Parathyroid adenoma (tissue), 2 donors: Measurements from ENCODE around the gene NOBOX.

ENCODE experiments used
- H2AFZ ChIP-seq: fragments of 300-600 bp; sonication (generic); one replicate; pipeline ENCODE4 v1.7.0; 2017; ENCODE audit warnings: antibody characterized with exemption, mild to moderate bottlenecking
- H3K27ac ChIP-seq: fragments of 300-600 bp; sonication (generic); one replicate; pipeline ENCODE4 v1.7.0; 2017
- H3K27me3 ChIP-seq: fragments of 300-600 bp; sonication (generic); one replicate; pipeline ENCODE4 v1.7.0; 2017; ENCODE audit warnings: low read length; ENCODE audit not compliant: control insufficient read depth, insufficient read depth
- H3K36me3 ChIP-seq: fragments of 300-600 bp; sonication (generic); one replicate; pipeline ENCODE4 v1.7.0; 2017; ENCODE audit warnings: low read length; ENCODE audit not compliant: control insufficient read depth, insufficient read depth
- H3K4me1 ChIP-seq: fragments of 300-600 bp; sonication (generic); one replicate; pipeline ENCODE4 v1.7.0; 2017; ENCODE audit warnings: control low read depth
- H3K4me2 ChIP-seq: fragments of 300-600 bp; sonication (generic); one replicate; pipeline ENCODE4 v1.7.0; 2017; ENCODE audit warnings: low read length
- H3K4me3 ChIP-seq: fragments of 300-600 bp; sonication (generic); one replicate; pipeline ENCODE4 v1.7.0; 2017; ENCODE audit warnings: low read depth, low read length
- H3K79me2 ChIP-seq: fragments of 300-600 bp; sonication (generic); one replicate; pipeline ENCODE4 v1.7.0; 2017; ENCODE audit warnings: control low read depth
- H3K9ac ChIP-seq: fragments of 300-600 bp; sonication (generic); one replicate; pipeline ENCODE4 v1.7.0; 2017; ENCODE audit warnings: mild to moderate bottlenecking
- H3K9me3 ChIP-seq: fragments of 300-600 bp; sonication (generic); one replicate; pipeline ENCODE4 v1.7.0; 2017; ENCODE audit warnings: low read length; ENCODE audit not compliant: control insufficient read depth
- TF ChIP-seq, protein P1 (sequence below): fragments of 300-600 bp; sonication (generic); IDR thresholded peaks from one replicate; pipeline ENCODE4 v1.7.0; 2017; ENCODE audit warnings: antibody characterized with exemption, mild to moderate bottlenecking
- donor health status: primary hyperparathyroidism.

NOBOX gene

DNA sequence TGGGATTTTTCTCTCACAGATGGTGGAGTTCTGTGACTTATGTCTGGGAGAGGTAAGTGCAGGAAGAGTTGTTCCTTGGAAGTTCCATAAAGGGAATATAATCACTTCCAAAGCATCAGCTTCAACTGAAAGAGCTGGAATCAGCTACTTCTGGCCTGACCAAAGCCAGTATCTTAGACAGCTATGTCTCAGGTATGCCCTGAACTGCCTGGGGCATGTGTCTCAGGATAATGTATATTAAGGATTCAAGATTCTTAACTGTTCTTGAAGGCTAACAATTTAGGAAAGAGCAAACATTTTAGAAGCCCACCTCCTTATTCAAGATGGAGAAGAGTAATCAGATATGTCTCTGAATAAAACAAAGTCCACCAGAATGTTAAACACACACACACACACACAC, 12.4 kb upstream of the NOBOX start:
- Histone ChIP-seq H3K9me3 (no peaks in the 10 kb centered on the region), H3K4me2 (no peak overlapping the region), H3K27ac (no peak overlapping the region), H3K9ac (no peak overlapping the region), H3K27me3 (no peaks in the 10 kb centered on the region), H3K36me3 (no peaks in the 10 kb centered on the region), H3K79me2 (no peaks in the 10 kb centered on the region), H3K4me1 (no peaks in the 10 kb centered on the region), H2AFZ (no peak overlapping the region), H3K4me3 (no peak overlapping the region)
- TF ChIP-seq, protein P1, sequence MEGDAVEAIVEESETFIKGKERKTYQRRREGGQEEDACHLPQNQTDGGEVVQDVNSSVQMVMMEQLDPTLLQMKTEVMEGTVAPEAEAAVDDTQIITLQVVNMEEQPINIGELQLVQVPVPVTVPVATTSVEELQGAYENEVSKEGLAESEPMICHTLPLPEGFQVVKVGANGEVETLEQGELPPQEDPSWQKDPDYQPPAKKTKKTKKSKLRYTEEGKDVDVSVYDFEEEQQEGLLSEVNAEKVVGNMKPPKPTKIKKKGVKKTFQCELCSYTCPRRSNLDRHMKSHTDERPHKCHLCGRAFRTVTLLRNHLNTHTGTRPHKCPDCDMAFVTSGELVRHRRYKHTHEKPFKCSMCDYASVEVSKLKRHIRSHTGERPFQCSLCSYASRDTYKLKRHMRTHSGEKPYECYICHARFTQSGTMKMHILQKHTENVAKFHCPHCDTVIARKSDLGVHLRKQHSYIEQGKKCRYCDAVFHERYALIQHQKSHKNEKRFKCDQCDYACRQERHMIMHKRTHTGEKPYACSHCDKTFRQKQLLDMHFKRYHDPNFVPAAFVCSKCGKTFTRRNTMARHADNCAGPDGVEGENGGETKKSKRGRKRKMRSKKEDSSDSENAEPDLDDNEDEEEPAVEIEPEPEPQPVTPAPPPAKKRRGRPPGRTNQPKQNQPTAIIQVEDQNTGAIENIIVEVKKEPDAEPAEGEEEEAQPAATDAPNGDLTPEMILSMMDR, result no peak

DNA sequence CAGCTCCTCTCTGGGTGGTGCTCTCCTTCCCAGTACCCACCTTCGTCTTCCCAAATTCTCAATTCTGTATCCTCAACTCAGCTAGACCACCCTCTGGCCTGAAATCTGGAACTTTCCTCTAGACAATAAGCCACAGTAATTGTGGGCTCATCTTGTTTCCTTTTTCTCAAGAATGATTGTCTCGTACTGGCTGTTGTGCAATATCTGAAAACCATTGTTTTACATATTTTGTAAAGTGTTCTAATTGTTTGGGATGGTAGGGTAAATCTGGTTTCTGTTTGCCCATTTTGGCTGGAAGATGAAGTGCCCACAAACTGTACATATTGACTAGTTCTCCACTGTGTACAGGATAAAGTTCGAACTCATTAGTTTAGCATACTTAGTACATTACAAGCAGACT, 11.3 kb upstream of the NOBOX start:
- Histone ChIP-seq H3K4me1 (no peaks in the 10 kb centered on the region), H3K27me3 (no peaks in the 10 kb centered on the region), H3K36me3 (no peaks in the 10 kb centered on the region), H3K9ac (no peak overlapping the region), H3K79me2 (no peaks in the 10 kb centered on the region), H3K4me2 (no peak overlapping the region), H2AFZ (no peak overlapping the region), H3K4me3 (no peak overlapping the region), H3K9me3 (no peaks in the 10 kb centered on the region), H3K27ac (no peak overlapping the region)
- TF ChIP-seq, protein P1, result no peak

DNA sequence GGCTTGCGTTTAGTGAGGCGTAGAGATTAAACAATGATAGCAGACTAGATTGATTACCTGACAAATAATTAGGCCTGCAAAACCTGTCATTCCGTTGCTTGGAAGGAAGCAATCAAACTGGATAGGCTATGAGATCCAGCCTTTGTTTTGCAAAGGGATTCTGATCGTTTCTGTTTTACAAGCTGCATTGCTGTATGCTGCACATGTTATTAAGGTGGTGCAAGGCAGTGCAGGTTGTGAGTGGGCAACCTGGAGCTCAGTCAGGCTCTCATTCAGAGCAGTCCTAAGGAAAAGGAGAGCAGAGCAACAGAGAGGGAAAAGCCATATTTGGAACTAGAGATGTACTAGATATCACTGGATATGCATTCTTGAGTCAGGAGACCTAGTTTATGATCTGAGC, 6.9 kb upstream of the NOBOX start:
- TF ChIP-seq, protein P1, result no peak
- H3K4me1 ChIP-seq, result no peaks in the 10 kb centered on the region
- H3K27me3 ChIP-seq, result no peaks in the 10 kb centered on the region
- no peak overlapping the region for H3K4me3 ChIP-seq
- H3K9ac ChIP-seq, result no peak overlapping the region
- no peaks in the 10 kb centered on the region for H3K9me3 ChIP-seq
- H3K36me3 ChIP-seq, result no peaks in the 10 kb centered on the region
- no peak overlapping the region for H3K4me2 ChIP-seq
- H3K27ac ChIP-seq, result no peak overlapping the region
- H2AFZ ChIP-seq, result no peak overlapping the region
- no peaks in the 10 kb centered on the region for H3K79me2 ChIP-seq

DNA sequence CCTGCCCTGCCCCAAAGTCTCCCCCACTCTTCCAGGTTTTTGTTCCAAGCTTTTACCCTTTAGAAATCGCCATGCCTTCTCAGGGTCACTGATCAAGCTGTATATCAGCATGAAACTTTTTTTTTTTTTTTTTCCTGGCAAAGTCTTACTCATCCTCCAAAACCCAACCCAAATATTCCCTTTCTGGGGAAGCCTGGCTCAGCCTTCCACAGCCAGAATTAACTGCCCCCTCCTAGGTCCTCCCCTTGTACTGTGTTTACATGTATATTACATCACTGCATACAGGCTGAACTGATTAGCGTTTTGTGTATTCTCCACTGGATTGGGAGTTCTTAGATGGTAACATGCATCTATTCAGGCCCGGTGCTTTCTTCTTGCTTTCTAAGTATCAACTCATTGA, 4.6 kb upstream of the NOBOX start:
- Histone ChIP-seq H3K27ac (no peak overlapping the region), H3K9me3 (no peaks in the 10 kb centered on the region), H3K9ac (no peak overlapping the region), H3K36me3 (no peaks in the 10 kb centered on the region), H2AFZ (no peak overlapping the region), H3K4me1 (no peaks in the 10 kb centered on the region), H3K4me3 (no peak overlapping the region), H3K4me2 (no peak overlapping the region), H3K27me3 (no peaks in the 10 kb centered on the region), H3K79me2 (no peaks in the 10 kb centered on the region)
- TF ChIP-seq, protein P1, result no peak

DNA sequence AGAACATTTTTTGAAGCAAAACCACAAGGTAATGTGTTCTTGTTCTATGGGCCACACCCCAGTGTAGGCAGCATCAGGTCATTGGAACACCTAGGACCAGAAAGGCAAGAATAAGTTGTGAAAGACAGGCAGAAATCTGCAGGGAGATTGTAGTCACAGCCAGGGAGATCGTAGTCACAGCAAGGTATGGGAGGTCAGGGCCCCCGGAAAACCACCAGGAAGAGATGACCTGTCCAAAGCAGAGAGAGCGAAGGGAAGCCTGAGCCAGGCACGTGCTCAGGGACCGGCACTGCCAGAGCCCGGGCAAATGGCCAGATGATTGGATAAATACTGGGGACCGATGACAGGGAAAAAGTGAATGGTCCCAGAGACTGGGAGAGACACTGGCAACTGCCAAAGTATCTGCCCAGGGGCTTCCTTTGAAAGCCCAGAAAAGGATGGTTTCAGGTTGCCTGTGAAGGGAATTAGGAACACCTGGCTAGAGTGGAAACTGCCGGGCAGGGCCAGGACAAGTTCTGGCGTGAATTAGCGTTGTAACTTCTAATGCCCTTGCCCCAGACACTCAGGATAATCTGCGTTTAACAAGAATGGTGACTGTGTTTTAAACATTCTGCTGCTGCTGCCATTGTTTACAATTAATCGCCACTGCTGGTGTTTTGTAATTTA, 3.9 kb upstream of the NOBOX start:
- TF ChIP-seq, protein P1, result no peak
- no peak overlapping the region for H2AFZ ChIP-seq
- H3K36me3 ChIP-seq, result no peaks in the 10 kb centered on the region
- no peak overlapping the region for H3K9ac ChIP-seq
- H3K79me2 ChIP-seq, result no peaks in the 10 kb centered on the region
- no peaks in the 10 kb centered on the region for H3K4me1 ChIP-seq
- no peaks in the 10 kb centered on the region for H3K27me3 ChIP-seq
- no peak overlapping the region for H3K4me3 ChIP-seq
- no peak overlapping the region for H3K27ac ChIP-seq
- H3K4me2 ChIP-seq, result no peak overlapping the region
- no peaks in the 10 kb centered on the region for H3K9me3 ChIP-seq
